Activated CD8-positive, alpha-beta T cell treated with anti-CD3 and anti-CD28 coated beads for 36 hours (primary cell): ENCODE data around the gene MBLAC1. TPM values are rescaled to one million over a fixed set of nuclear protein-coding genes. Genes with fewer than 3 reads are reported as not detected.

Experiments used
- ATAC-seq: fragments of 200-7000 bp; cut with Tn5 transposase; one replicate; pipeline ENCODE4 v1.10.0; 2021; ENCODE audit warnings: mild to moderate bottlenecking, moderate library complexity
- CTCF ChIA-PET: fragments of 350-600 bp; sonication (Branson Sonifier 250); formaldehyde crosslinking; loops from one replicate; lab custom pipeline; 2021; ENCODE audit warnings: antibody characterized with exemption; lab: Charles Lee
- POLR2A ChIA-PET: fragments of 350-600 bp; sonication (Branson Sonifier 250); formaldehyde crosslinking; loops from one replicate; lab custom pipeline; 2021; ENCODE audit warnings: antibody characterized with exemption; lab: Charles Lee
- DNase-seq: peaks from one replicate; pipeline ENCODE4 v3.0.0-alpha.2; 2020
- H3K27ac Mint-ChIP-seq: one replicate; pipeline ENCODE4 v1.8.0; 2021; ENCODE audit warnings: mild to moderate bottlenecking, mixed read lengths
- H3K27me3 Mint-ChIP-seq: one replicate; pipeline ENCODE4 v1.8.0; 2021; ENCODE audit warnings: mixed read lengths
- H3K36me3 Mint-ChIP-seq: one replicate; pipeline ENCODE4 v1.8.0; 2021; ENCODE audit warnings: low read depth, mixed read lengths
- H3K4me1 Mint-ChIP-seq: one replicate; pipeline ENCODE4 v1.8.0; 2021; ENCODE audit warnings: low read depth, mixed read lengths
- H3K4me3 Mint-ChIP-seq: one replicate; pipeline ENCODE4 v1.8.0; 2021; ENCODE audit warnings: mild to moderate bottlenecking, moderate library complexity, mixed read lengths
- H3K9me3 Mint-ChIP-seq: one replicate; pipeline ENCODE4 v1.8.0; 2021; ENCODE audit warnings: mixed read lengths
- intact Hi-C: fragments of 100-400 bp; cut with micrococcal nuclease; formaldehyde crosslinking; loops from one replicate; pipeline ENCODE4 v1.10.0; 2022
- total RNA-seq, 2 experiments: library from RNA; stranded (reverse); gene quantifications; one replicate each; pipeline ENCODE4 v1.2.3, GENCODE V29; 2021
- TF ChIP-seq, protein P1 (sequence below): fragments of 200-600 bp; IDR thresholded peaks from one replicate; pipeline ENCODE4 v1.8.0; 2022; ENCODE audit warnings: antibody characterized with exemption, mild to moderate bottlenecking

Gene MBLAC1
- total RNA-seq, 2 experiments from 2014 or later: 1.9 to 2.1 TPM

DNA sequence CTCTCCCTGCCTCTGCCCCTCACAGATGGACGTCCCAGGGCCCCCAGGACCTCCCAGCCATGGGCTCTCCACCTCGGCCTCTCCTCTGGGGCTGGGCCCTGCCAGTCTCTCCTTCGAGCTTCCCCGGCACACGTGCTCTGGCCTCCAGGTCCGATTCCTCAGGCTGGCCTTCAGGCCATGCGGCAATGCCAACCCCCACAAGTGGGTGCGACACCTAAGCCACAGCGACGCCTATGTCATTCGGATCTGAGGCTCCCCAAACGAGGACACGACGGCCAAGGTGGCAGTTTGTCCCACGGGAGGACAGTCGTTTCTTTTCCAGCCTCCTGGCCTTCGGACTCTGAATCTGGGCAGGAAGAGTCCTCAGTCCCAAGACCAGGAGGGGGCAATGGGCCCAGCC is 20.1 kb upstream of the MBLAC1 start:
- H3K27me3 Mint-ChIP-seq: no peaks in the 10 kb centered on the region
- POLR2A ChIA-PET: interaction anchor here (1.4 to 8.5 kb wide), 2 partner anchors 14 to 16 kb away, joined by 3 to 187 read pairs; partner anchors contain the start of gene COPS6
- H3K9me3 Mint-ChIP-seq: no peaks in the 10 kb centered on the region
- H3K27ac Mint-ChIP-seq: no peak overlapping the region
- H3K36me3 Mint-ChIP-seq: peaks cover 20% of the 10 kb centered on the region
- H3K4me1 Mint-ChIP-seq: peaks cover 8% of the 10 kb centered on the region
- H3K4me3 Mint-ChIP-seq: no peak overlapping the region
- TF ChIP-seq, protein P1, sequence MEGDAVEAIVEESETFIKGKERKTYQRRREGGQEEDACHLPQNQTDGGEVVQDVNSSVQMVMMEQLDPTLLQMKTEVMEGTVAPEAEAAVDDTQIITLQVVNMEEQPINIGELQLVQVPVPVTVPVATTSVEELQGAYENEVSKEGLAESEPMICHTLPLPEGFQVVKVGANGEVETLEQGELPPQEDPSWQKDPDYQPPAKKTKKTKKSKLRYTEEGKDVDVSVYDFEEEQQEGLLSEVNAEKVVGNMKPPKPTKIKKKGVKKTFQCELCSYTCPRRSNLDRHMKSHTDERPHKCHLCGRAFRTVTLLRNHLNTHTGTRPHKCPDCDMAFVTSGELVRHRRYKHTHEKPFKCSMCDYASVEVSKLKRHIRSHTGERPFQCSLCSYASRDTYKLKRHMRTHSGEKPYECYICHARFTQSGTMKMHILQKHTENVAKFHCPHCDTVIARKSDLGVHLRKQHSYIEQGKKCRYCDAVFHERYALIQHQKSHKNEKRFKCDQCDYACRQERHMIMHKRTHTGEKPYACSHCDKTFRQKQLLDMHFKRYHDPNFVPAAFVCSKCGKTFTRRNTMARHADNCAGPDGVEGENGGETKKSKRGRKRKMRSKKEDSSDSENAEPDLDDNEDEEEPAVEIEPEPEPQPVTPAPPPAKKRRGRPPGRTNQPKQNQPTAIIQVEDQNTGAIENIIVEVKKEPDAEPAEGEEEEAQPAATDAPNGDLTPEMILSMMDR: no peak
- intact Hi-C loops: no loop called here
- CTCF ChIA-PET: no interaction called here
- DNase-seq: no peak
- ATAC-seq: no peak

DNA sequence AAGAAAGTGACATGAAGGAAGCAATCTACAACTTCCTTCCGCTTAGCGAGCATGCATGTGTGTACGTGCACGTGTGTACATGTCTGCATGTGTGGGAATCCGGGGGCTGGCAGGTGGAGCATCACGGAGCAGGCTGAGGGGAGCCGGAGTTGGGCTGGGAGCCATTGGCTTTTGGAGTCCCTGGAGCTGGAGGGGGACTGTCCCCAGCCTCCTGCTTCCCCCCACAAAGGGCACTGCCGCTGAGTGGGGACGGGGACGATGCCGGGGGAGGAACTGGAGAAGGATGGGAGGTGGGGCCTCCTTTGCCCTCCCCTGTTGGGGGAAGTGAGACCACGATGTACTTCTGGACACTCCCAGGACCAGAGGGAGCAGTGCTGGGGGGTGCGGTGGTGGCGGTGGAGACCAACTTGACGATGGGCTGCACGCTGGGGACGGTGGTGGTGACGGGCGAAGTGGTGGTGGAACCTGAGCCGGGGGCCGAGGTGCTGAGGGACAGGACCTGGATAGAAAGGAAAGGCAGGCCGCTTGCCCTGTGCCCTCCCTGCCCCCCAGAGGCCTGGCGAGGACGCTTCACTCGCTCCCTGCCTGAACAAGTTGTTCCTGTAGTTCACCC is 19.5 kb upstream of the MBLAC1 start:
- H3K36me3 Mint-ChIP-seq: peaks cover 21% of the 10 kb centered on the region
- CTCF ChIA-PET: no interaction called here

DNA sequence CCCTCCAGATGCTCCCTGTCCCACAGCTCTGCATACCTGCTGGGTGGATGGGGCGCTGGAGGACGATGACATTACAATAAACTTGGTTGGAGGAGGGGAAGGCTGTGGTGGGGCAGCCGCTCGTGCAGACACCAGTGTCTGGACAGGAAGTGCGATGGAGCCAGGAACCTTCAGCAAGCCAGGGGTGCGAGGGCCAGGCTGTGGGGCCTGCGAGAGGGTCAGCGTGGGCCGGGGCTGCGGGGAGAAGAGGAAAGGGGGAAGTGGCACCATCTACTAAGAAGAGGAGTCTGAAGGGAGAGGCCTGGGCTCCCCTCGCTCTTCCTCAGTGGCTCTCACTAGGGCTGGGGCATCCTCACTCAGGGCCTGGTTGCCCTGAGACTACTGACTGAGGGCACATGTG is 18.9 kb upstream of the MBLAC1 start:
- TF ChIP-seq, protein P1: no peak
- CTCF ChIA-PET: no interaction called here
- H3K4me1 Mint-ChIP-seq: peaks cover 2% of the 10 kb centered on the region

More for the DNA sequence above, 19.5 kb upstream of the MBLAC1 start:
- ATAC-seq: no peak
- no peaks in the 10 kb centered on the region for H3K9me3 Mint-ChIP-seq
- no peak for DNase-seq
- H3K4me1 Mint-ChIP-seq: peaks cover 8% of the 10 kb centered on the region
- intact Hi-C loops: no loop called here
- TF ChIP-seq, protein P1: no peak
- no peak overlapping the region for H3K27ac Mint-ChIP-seq
- H3K4me3 Mint-ChIP-seq: no peak overlapping the region
- POLR2A ChIA-PET: interaction anchor here (1.3 to 8.5 kb wide), 3 partner anchors 12 to 16 kb away, joined by 3 to 187 read pairs (median 3); partner anchors contain the start of gene COPS6
- H3K27me3 Mint-ChIP-seq: no peaks in the 10 kb centered on the region

DNA sequence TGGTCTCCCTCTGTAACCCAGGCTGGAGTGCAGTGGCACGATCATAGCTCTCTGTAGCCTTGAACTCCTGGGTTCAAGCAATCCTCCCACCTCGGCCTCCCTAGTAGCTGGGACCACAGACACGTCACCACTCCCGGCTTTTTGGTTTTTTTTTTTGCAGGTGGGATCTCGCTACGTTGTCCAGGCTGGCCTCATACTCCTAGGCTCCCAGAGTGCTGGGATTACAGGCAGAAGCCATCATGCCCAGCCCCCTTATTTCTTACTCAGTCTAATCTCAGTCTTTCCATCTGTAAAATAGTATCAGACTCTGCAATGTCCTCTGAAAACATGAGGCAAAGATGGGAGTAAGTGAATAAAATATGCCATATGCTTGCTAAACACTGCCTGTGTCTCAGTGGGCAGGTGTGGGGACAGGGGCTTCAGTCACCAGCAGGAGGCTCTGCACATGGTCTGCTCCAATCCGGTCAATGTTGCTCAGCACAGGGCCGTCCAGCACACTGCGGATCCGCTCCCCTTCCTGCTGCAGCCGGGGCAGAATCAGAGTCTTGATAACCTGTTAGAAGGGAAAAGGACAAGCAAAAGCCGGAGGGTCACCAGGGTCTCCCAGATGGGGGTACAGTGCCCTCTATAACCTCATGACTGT is 17.1 kb upstream of the MBLAC1 start:
- TF ChIP-seq, protein P1: no peak
- ATAC-seq (no peak), DNase-seq (no peak)
- Mint-ChIP-seq H3K4me3 (no peak overlapping the region), H3K36me3 (peaks cover 19% of the 10 kb centered on the region), H3K27me3 (no peaks in the 10 kb centered on the region), H3K27ac (no peak overlapping the region), H3K9me3 (no peaks in the 10 kb centered on the region), H3K4me1 (no peaks in the 10 kb centered on the region)
- intact Hi-C loops: no loop called here
- CTCF ChIA-PET: no interaction called here
- POLR2A ChIA-PET: interaction anchor here (1.0 to 1.1 kb wide), 2 partner anchors 19 to 27 kb away, joined by 3 read pairs; no protein-coding TSS in a partner anchor

More for the DNA sequence above, 18.9 kb upstream of the MBLAC1 start:
- no peak for ATAC-seq
- peaks cover 21% of the 10 kb centered on the region for H3K36me3 Mint-ChIP-seq
- intact Hi-C loops: no loop called here
- POLR2A ChIA-PET: interaction anchor here (1.3 kb wide), 1 partner anchor 12 kb away, joined by 3 read pairs; no protein-coding TSS in a partner anchor
- no peak for DNase-seq
- no peak overlapping the region for H3K4me3 Mint-ChIP-seq
- no peak overlapping the region for H3K27ac Mint-ChIP-seq
- no peaks in the 10 kb centered on the region for H3K27me3 Mint-ChIP-seq
- no peaks in the 10 kb centered on the region for H3K9me3 Mint-ChIP-seq

DNA sequence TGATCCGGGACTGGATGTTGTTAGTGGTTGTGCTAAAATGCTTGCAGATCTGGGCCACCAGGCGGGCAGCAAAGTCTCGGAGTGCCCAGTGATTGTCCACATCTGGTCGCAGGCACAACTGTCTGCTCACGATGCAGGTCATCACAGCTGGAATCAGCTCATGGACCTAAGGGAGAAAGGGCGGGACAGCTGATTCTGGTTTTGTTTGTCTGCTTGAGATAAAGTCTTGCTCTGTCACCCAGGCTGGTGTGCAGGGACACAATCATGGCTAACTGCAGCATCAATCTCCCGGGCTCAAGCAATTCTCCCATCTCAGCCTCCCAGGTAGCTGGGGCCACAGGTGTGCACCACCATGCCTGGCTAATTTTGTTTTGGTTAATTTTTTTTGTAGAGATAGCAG is 15.6 kb upstream of the MBLAC1 start:
- Mint-ChIP-seq H3K27me3 (no peaks in the 10 kb centered on the region), H3K36me3 (peaks cover 21% of the 10 kb centered on the region), H3K4me3 (no peak overlapping the region), H3K27ac (no peak overlapping the region), H3K9me3 (no peaks in the 10 kb centered on the region), H3K4me1 (no peaks in the 10 kb centered on the region)
- ATAC-seq (no peak), DNase-seq (no peak)
- intact Hi-C loops: no loop called here
- TF ChIP-seq, protein P1: no peak
- ChIA-PET CTCF (interaction anchor here (0.8 to 1.2 kb wide), 2 partner anchors 9 to 20 kb away, joined by 3 to 4 read pairs; no protein-coding TSS in a partner anchor), POLR2A (interaction anchor here (0.8 to 4.8 kb wide), 5 partner anchors 9 to 645 kb away, joined by 3 to 59 read pairs (median 7); partner anchors contain the start of genes AP4M1, ATP5MF and MCM7)
